Lower lobe of right lung (tissue), 2 donors: Measurements from ENCODE around the gene UIMC1. TPM values are rescaled to one million over a fixed set of nuclear protein-coding genes. Genes with fewer than 3 reads are reported as not detected.

ENCODE experiments used
- ATAC-seq, 2 donors: fragments of 200-7000 bp; cut with Tn5 transposase; one replicate each; pipeline ENCODE4 v1.9.1; 2020 to 2022; ENCODE audit warnings: mild to moderate bottlenecking in 2 of 2, moderate library complexity in 2 of 2
- DNase-seq: peaks from one replicate; pipeline ENCODE4 v3.0.0-alpha.2; 2020
- H3K27ac ChIP-seq: fragments of 200-600 bp; one replicate; pipeline ENCODE4 v1.8.0; 2022
- H3K27me3 ChIP-seq: fragments of 200-600 bp; one replicate; pipeline ENCODE4 v1.8.0; 2022; ENCODE audit warnings: low read depth
- H3K36me3 ChIP-seq: fragments of 200-600 bp; one replicate; pipeline ENCODE4 v1.8.0; 2022; ENCODE audit warnings: mild to moderate bottlenecking
- H3K4me1 ChIP-seq: fragments of 200-600 bp; one replicate; pipeline ENCODE4 v1.8.0; 2022
- H3K4me3 ChIP-seq: fragments of 200-600 bp; one replicate; pipeline ENCODE4 v1.8.0; 2022; ENCODE audit warnings: mild to moderate bottlenecking
- H3K9me3 ChIP-seq: fragments of 200-600 bp; one replicate; pipeline ENCODE4 v1.8.0; 2022
- intact Hi-C: fragments of 100-400 bp; cut with DNase I; formaldehyde crosslinking; loops from one replicate; pipeline ENCODE4 v1.11.0; 2022
- total RNA-seq: library from RNA; stranded (reverse); fragmentation: NEBNext Ultra II Directional; extraction: Animal tissue kit (Norgen Biotek cat#: 25700); gene quantifications from one replicate; pipeline ENCODE4 v1.2.1, GENCODE V29; 2021
- TF ChIP-seq, protein P1 (sequence below): fragments of 200-600 bp; IDR thresholded peaks from one replicate; pipeline ENCODE4 v1.8.0; 2022; ENCODE audit warnings: antibody characterized with exemption, mild to moderate bottlenecking
- donor health status: DM: no; HTN: yes; CAD: no; lungs with severe emphysema.

UIMC1 gene
- total RNA-seq, 1 donor from 2014 or later: 39.1 TPM

DNA sequence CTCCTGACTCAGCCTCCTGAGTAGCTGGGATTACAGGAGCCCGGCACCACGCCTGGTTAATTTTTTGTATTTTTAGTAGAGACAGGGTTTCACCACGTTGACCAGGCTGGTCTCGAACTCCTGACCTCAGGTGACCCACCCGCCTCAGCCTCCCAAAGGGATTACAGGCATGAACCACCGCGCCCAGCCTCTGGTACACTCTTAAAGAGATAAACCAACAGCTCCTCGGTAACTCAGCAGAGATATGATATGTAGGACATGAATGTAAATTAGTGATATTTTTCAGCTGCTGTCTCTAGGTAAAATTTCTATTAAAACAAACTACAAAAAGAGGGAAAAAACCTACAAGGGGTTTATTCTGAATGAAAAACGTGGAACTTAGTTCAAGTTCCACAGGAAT is 64.6 kb downstream of the UIMC1 start:
- DNase-seq: no peak
- Histone ChIP-seq H3K27me3 (no peaks in the 10 kb centered on the region), H3K4me1 (no peaks in the 10 kb centered on the region), H3K27ac (no peak overlapping the region), H3K4me3 (no peak overlapping the region), H3K36me3 (peaks cover 92% of the 10 kb centered on the region), H3K9me3 (no peaks in the 10 kb centered on the region)
- intact Hi-C loops: no loop called here
- TF ChIP-seq, protein P1, sequence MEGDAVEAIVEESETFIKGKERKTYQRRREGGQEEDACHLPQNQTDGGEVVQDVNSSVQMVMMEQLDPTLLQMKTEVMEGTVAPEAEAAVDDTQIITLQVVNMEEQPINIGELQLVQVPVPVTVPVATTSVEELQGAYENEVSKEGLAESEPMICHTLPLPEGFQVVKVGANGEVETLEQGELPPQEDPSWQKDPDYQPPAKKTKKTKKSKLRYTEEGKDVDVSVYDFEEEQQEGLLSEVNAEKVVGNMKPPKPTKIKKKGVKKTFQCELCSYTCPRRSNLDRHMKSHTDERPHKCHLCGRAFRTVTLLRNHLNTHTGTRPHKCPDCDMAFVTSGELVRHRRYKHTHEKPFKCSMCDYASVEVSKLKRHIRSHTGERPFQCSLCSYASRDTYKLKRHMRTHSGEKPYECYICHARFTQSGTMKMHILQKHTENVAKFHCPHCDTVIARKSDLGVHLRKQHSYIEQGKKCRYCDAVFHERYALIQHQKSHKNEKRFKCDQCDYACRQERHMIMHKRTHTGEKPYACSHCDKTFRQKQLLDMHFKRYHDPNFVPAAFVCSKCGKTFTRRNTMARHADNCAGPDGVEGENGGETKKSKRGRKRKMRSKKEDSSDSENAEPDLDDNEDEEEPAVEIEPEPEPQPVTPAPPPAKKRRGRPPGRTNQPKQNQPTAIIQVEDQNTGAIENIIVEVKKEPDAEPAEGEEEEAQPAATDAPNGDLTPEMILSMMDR: no peak
- no peak for ATAC-seq

DNA sequence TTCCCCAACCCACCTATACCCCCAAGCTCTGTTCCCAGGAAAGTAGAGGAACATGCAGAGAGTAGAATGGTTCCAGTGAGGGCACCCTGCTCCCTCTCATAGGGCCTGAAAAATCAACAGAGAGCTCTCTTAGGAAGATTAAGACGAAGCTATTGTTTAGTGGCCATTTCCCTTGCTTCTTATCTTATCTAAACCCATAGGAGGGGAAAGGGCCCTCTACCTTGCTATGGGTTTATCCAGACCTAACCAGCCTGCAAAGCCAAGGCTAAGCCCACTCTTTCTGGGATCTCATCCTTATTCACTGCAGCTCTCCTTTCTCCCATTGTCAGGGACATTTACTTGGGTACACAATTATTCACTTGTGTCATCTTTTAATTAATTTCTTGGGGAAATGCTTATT is 68.1 kb downstream of the UIMC1 start:
- no peaks in the 10 kb centered on the region for H3K27me3 ChIP-seq
- no peaks in the 10 kb centered on the region for H3K4me1 ChIP-seq
- ATAC-seq (no peak), DNase-seq (no peak)
- TF ChIP-seq, protein P1: no peak
- no peak overlapping the region for H3K4me3 ChIP-seq
- peaks cover 89% of the 10 kb centered on the region for H3K36me3 ChIP-seq
- no peak overlapping the region for H3K27ac ChIP-seq
- intact Hi-C loops: no loop called here
- H3K9me3 ChIP-seq: no peaks in the 10 kb centered on the region

DNA sequence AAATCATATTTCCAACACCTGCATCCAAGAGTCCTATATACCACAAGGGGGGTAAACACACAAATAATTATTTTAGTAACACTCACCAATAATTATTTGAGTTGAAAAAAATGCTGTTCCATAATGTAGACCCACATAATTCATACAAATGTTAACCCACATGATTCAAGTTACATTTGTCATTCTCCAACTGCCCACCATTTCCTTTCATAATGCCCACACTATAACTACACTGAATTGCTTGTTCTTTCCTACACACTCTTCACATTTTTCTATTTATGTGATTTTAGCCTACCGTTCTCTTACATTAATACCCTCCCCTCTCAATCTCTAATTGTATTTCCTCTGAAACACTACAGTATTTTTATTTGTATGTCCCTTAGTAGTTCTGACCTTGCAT is 71.6 kb downstream of the UIMC1 start:
- Histone ChIP-seq H3K27me3 (no peaks in the 10 kb centered on the region), H3K27ac (no peak overlapping the region), H3K9me3 (no peaks in the 10 kb centered on the region), H3K36me3 (peaks cover 87% of the 10 kb centered on the region), H3K4me3 (no peak overlapping the region), H3K4me1 (no peaks in the 10 kb centered on the region)
- no peak for ATAC-seq
- intact Hi-C loops: no loop called here
- DNase-seq: no peak
- TF ChIP-seq, protein P1: no peak

DNA sequence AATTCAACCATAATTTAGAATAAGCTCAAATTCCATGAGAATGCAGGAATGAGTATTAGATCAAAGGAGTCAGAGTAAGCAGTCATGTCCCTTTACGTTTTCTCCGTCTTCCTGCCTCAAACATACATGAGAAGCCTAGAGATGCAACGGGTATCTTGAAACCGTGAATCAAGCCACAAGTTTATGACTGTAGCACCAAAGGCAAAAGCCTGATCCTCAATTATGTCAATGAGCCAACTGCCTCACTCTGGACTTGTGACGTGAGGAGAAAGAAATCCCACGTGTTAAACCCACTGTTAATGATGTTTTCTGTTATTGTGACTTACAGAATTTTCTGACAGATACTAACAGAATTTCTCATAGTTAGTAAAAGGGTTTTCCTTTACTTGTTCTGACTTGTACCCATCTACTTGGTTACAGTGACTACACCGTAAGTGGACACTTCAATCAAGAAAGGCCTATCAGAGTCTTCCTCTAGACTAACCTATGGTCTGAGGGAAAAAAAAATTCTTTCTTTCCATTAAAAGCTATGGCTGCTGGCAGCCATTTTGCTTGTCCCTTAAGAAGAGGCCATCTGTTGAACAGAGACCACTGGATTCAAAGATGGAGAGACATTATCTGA is 72.2 kb downstream of the UIMC1 start:
- H3K9me3 ChIP-seq: no peaks in the 10 kb centered on the region
- no peaks in the 10 kb centered on the region for H3K27me3 ChIP-seq
- H3K4me1 ChIP-seq: no peaks in the 10 kb centered on the region
- ATAC-seq (no peak), DNase-seq (no peak)
- no peak overlapping the region for H3K4me3 ChIP-seq
- intact Hi-C loops: no loop called here
- no peak overlapping the region for H3K27ac ChIP-seq
- H3K36me3 ChIP-seq: peaks cover 81% of the 10 kb centered on the region
- TF ChIP-seq, protein P1: no peak

DNA sequence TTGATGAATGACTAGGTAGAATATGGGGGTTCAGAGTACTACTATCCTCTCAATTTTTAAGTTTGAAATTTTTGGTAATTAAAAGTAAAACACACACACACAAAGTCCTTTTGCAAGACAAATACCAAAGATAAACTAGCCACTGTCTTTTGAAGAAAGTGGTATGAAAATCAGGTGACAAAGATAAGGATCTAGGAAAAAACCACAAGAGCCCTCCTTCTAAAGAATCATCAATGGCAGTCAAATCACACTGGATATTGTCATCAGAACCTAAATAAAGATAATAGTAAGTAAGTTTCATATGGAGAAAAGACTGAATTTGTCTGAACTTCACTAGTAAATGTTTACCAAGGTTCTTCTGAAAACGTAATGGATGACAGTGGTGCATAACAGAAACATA is 76.9 kb downstream of the UIMC1 start:
- Histone ChIP-seq H3K36me3 (peaks cover 42% of the 10 kb centered on the region), H3K9me3 (no peaks in the 10 kb centered on the region), H3K27ac (no peak overlapping the region), H3K4me1 (no peaks in the 10 kb centered on the region), H3K27me3 (no peaks in the 10 kb centered on the region), H3K4me3 (no peak overlapping the region)
- TF ChIP-seq, protein P1: no peak
- ATAC-seq: no peak
- no peak for DNase-seq
- intact Hi-C loops: no loop called here

DNA sequence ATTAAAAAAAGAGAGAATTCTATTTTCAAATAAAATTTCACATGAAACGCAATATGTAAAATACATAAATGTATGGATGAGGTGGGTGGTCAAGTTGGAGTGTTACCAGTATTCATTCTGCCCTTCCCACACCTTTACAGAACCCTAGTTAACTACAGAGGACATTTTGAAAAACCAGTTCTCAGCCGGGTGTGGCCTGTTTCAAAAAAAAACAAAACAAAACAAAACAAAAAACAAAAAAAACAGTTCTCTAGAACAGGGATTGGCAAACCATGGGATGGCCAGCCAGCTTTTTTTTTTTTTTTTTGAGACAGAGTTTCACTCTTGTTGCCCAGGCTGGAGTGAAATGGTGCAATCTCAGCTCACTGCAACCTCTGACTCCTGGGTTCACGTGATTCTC is 79.0 kb downstream of the UIMC1 start:
- intact Hi-C loops: no loop called here

More for the DNA sequence above, 79.0 kb downstream of the UIMC1 start:
- Histone ChIP-seq H3K4me3 (no peak overlapping the region), H3K27me3 (no peaks in the 10 kb centered on the region), H3K4me1 (no peaks in the 10 kb centered on the region), H3K36me3 (peaks cover 23% of the 10 kb centered on the region), H3K9me3 (no peaks in the 10 kb centered on the region), H3K27ac (no peak overlapping the region)
- TF ChIP-seq, protein P1: no peak
- DNase-seq (no peak), ATAC-seq (no peak)
